BLaER1 treated with 17β-estradiol and CSF1 and Interleukin-3, amounts not matched to agents 10 nM and 100 nM (cell line): Measurements from ENCODE around the gene C10orf120.
A peak's percentile ranks its signal among the peaks of the same experiment; 100 is the strongest.

Source experiments
- H3K27ac ChIP-seq, 11 experiments: shearing (Covaris generic); formaldehyde crosslinking; 2 replicates each; pipeline ENCODE4 v1.8.1; 2022
- H3K27me3 ChIP-seq, 11 experiments: shearing (Covaris generic); formaldehyde crosslinking; 2 replicates each; pipeline ENCODE4 v1.8.1; 2022
- H3K36me3 ChIP-seq, 11 experiments: shearing (Covaris generic); formaldehyde crosslinking; 2 replicates each; pipeline ENCODE4 v1.8.1; 2022
- H3K4me1 ChIP-seq, 10 experiments: shearing (Covaris generic); formaldehyde crosslinking; 2 replicates each; pipeline ENCODE4 v1.8.1; 2022
- H3K4me2 ChIP-seq, 11 experiments: shearing (Covaris generic); formaldehyde crosslinking; 2 replicates each; pipeline ENCODE4 v1.8.1; 2022
- H3K4me3 ChIP-seq, 10 experiments: shearing (Covaris generic); formaldehyde crosslinking; 2 replicates each; pipeline ENCODE4 v1.8.1; 2022
- H3K9ac ChIP-seq, 11 experiments: shearing (Covaris generic); formaldehyde crosslinking; 2 replicates each; pipeline ENCODE4 v1.8.1; 2022
- H3K9me3 ChIP-seq, 11 experiments: shearing (Covaris generic); formaldehyde crosslinking; replicated peaks in 1 of 11; 2 replicates each; pipeline ENCODE4 v1.8.1; 2022
- H4K20me1 ChIP-seq, 11 experiments: shearing (Covaris generic); formaldehyde crosslinking; 2 replicates each; pipeline ENCODE4 v1.8.1; 2022
- Cebpa-rat ChIP-seq, 11 experiments: shearing (Covaris generic); IDR thresholded peaks; 2 replicates each; pipeline ENCODE4 v1.8.1; 2022

The C10orf120 gene

DNA sequence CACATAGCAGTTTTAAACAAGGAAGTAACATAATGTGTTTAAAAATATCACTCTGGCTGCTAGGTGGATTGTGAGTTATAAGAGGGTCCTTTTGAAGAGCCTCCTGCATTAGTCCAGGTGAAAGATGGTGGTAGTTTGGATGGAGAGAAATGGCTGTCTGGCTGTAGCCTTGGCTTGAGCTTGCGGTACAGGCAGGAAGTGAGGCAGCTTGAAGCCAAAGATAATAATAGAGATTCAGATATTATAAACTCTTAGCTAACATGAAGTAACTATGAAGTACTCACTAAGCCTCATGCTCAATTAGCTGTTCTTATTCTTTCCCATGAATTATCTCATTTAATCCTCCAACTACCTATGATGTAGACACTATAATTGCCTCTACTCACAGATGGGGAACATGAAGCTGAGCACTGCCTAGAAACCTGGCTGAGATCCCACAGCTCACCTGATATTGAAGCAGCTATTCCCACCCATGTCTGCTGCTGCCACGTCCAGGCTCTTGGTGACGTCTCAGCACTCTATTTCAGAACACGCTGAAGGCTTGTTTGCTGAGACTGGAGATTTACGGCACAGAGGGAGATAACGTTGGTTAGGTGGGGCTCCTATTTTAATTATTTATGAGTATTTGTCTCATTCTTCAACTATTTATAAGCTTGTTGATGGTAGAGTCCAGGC is 10.4 kb downstream of the C10orf120 start:
- TF ChIP-seq Cebpa-rat (IDR thresholded peaks at IDR 0.05) = no peak
- H3K9ac ChIP-seq = no peak overlapping the region
- no peaks in the 10 kb centered on the region for H4K20me1 ChIP-seq
- H3K4me2 ChIP-seq = no peak overlapping the region
- peaks cover 0 to 7% (median 2%) of the 10 kb centered on the region in 10 experiments; a peak in 6 of 20 replicates for H3K4me1 ChIP-seq
- no peaks in the 10 kb centered on the region for H3K27me3 ChIP-seq
- H3K36me3 ChIP-seq = no peaks in the 10 kb centered on the region
- H3K27ac ChIP-seq = no peak overlapping the region
- H3K9me3 ChIP-seq = no peaks in the 10 kb centered on the region; a peak in 1 of 22 replicates
- H3K4me3 ChIP-seq = no peak overlapping the region

DNA sequence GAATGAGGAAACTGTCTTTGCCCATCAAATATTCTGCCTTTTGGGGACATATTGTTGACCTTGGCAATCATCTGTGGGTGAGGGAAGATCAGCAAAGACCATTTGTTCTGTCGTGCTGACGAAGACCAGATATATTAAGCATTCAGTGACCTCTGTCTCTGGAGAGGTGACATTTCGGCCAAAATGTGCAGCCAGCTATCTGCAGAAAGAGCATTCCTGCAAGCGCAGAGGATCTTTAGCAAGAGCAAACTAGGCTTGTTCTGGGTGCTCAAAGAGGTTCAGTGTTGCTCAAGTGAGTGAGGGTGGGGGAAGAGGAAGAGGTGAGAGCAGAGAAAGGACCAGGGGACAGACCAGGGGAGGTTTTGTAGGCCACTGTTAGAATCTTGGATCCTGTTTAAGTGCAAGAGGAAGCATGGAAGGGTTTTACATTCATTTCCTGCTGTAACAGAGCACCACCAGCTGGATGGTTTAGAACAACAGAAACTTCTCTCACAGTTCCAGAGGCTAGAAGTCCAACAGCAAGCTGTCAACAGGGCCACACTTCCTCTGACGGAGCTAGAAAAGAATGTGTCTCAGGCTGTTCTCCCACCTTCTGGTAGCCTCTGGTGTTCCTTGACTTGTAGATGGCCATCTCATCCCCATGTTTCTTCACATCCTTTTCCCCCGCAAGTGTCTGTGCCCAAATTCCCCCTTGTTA is 11.2 kb downstream of the C10orf120 start:
- no peaks in the 10 kb centered on the region; a peak in 1 of 22 replicates for H3K9me3 ChIP-seq
- no peak for TF ChIP-seq Cebpa-rat (IDR thresholded peaks at IDR 0.05)
- no peak overlapping the region for H3K4me2 ChIP-seq
- no peaks in the 10 kb centered on the region for H3K36me3 ChIP-seq
- no peak overlapping the region for H3K9ac ChIP-seq
- no peak overlapping the region for H3K4me3 ChIP-seq
- peaks cover 0 to 7% (median 2%) of the 10 kb centered on the region in 10 experiments; a peak in 6 of 20 replicates for H3K4me1 ChIP-seq
- no peak overlapping the region for H3K27ac ChIP-seq
- H4K20me1 ChIP-seq = no peaks in the 10 kb centered on the region
- no peaks in the 10 kb centered on the region for H3K27me3 ChIP-seq

DNA sequence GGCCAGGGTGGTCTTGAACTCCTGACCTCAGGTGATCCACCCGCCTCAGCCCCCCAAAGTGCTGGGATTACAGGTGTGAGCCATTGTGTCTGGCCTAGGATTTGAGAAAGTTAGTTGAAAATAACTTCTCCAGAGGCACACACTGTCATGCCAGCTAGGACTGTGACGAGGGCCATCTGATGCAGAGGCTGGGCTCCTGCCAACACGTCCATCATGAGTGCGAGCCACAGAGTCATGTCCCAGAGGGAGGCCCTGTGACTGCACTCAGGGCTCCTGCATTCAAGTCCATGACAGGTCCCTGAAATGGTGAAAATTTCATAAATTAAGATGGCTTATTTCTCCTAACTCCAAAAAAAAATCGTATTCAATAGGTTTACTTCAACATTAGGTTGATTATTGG is 17.1 kb downstream of the C10orf120 start:
- TF ChIP-seq Cebpa-rat (IDR thresholded peaks at IDR 0.05) = no peak
- Histone ChIP-seq H3K27ac (no peak overlapping the region), H3K9me3 (no peaks in the 10 kb centered on the region; a peak in 1 of 22 replicates), H3K4me3 (no peak overlapping the region), H3K4me2 (no peak overlapping the region), H3K4me1 (no peaks in the 10 kb centered on the region), H3K36me3 (no peaks in the 10 kb centered on the region), H3K27me3 (no peaks in the 10 kb centered on the region), H3K9ac (no peak overlapping the region), H4K20me1 (no peaks in the 10 kb centered on the region)

- H3K9ac ChIP-seq = no peak overlapping the region
- no peak overlapping the region for H3K4me2 ChIP-seq
- no peak overlapping the region for H3K4me3 ChIP-seq
- no peaks in the 10 kb centered on the region for H3K9me3 ChIP-seq
- H3K36me3 ChIP-seq = no peaks in the 10 kb centered on the region
- TF ChIP-seq Cebpa-rat (IDR thresholded peaks at IDR 0.05) = no peak
- peaks cover 0 to 5% (median 0%) of the 10 kb centered on the region in 10 experiments; a peak in 4 of 20 replicates for H3K4me1 ChIP-seq
- no peaks in the 10 kb centered on the region for H4K20me1 ChIP-seq
- no peak overlapping the region for H3K27ac ChIP-seq
- no peaks in the 10 kb centered on the region for H3K27me3 ChIP-seq
Measured at GRCh38 chr10:122678266-122678665, 21.4 kb downstream of the C10orf120 start.

GRCh38 chr10:122675278-122675677 is 24.4 kb downstream of the C10orf120 start:
- H4K20me1 ChIP-seq = no peaks in the 10 kb centered on the region
- TF ChIP-seq Cebpa-rat (IDR thresholded peaks at IDR 0.05) = no peak
- no peak overlapping the region for H3K9ac ChIP-seq

DNA sequence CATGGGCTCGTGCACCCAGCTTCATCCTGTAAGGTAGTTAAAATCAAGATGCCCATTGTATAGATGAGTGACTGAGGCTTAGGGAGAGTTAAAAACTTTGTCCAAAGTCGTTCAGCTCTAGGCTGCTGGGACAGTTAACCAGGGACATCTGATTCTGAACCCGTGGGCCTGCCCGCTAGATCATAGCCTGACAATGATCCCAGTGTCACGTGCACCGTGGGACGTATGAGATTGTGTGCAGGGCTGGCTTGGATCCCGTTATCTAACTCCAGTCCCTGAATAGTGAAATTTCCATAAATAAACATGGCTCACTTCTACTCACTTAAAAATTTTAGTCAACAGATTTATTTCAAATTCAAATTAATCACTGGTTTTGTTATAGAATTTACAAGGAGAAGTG is 24.9 kb downstream of the C10orf120 start:
- Histone ChIP-seq H3K4me1 (peaks cover 0 to 8% (median 0%) of the 10 kb centered on the region in 10 experiments; a peak in 4 of 20 replicates), H3K27ac (no peak overlapping the region), H4K20me1 (no peaks in the 10 kb centered on the region), H3K4me3 (no peak overlapping the region), H3K27me3 (no peaks in the 10 kb centered on the region), H3K9ac (no peak overlapping the region), H3K9me3 (no peaks in the 10 kb centered on the region), H3K36me3 (no peaks in the 10 kb centered on the region), H3K4me2 (no peak overlapping the region)
- TF ChIP-seq Cebpa-rat (IDR thresholded peaks at IDR 0.05) = no peak

More at GRCh38 chr10:122675278-122675677, 24.4 kb downstream of the C10orf120 start:
- Histone ChIP-seq H3K9me3 (no peaks in the 10 kb centered on the region), H3K4me1 (peaks cover 0 to 8% (median 0%) of the 10 kb centered on the region in 10 experiments; a peak in 4 of 20 replicates), H3K27ac (no peak overlapping the region), H3K4me2 (no peak overlapping the region), H3K4me3 (no peak overlapping the region), H3K36me3 (no peaks in the 10 kb centered on the region), H3K27me3 (no peaks in the 10 kb centered on the region)

DNA sequence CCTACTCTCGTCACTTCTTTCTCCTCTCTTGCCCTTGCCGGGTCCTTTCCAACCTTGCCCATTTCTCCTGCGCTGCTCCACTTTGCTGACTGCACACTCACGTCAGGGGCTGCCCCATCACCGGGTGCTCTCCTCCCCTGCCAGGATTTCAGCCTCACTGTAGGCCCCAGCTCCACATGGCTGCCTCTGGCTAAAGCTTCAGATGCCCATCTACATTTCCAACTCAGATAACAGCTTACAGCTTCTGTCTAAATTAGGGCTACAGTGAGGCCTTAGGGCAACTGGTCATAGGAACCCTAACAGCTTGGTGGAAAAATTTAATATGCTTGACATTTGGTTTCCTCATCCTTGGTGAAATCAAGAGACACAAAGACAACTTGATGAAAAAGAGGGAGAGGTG is 25.9 kb downstream of the C10orf120 start:
- Histone ChIP-seq H3K9me3 (no peaks in the 10 kb centered on the region), H3K4me2 (peak overlapping the region in 5 of 11 experiments; percentile 15 to 40 (median 21); a peak in 2 of 22 replicates), H3K9ac (no peak overlapping the region), H3K36me3 (no peaks in the 10 kb centered on the region), H3K4me1 (peaks cover 0 to 8% (median 0%) of the 10 kb centered on the region in 10 experiments; a peak in 4 of 20 replicates), H3K4me3 (no peak overlapping the region), H4K20me1 (no peaks in the 10 kb centered on the region), H3K27ac (no peak overlapping the region), H3K27me3 (no peaks in the 10 kb centered on the region)
- TF ChIP-seq Cebpa-rat (IDR thresholded peaks at IDR 0.05) = no peak

GRCh38 chr10:122673269-122673668 is 26.4 kb downstream of the C10orf120 start:
- Histone ChIP-seq H3K36me3 (no peaks in the 10 kb centered on the region), H3K4me1 (peaks cover 0 to 8% (median 0%) of the 10 kb centered on the region in 10 experiments; a peak in 4 of 20 replicates), H3K4me2 (peak overlapping the region in 5 of 11 experiments; percentile 15 to 40 (median 21); a peak in 5 of 22 replicates), H3K27ac (no peak overlapping the region), H3K27me3 (no peaks in the 10 kb centered on the region), H3K4me3 (no peak overlapping the region), H4K20me1 (no peaks in the 10 kb centered on the region), H3K9me3 (no peaks in the 10 kb centered on the region), H3K9ac (no peak overlapping the region)
- no peak for TF ChIP-seq Cebpa-rat (IDR thresholded peaks at IDR 0.05)

DNA sequence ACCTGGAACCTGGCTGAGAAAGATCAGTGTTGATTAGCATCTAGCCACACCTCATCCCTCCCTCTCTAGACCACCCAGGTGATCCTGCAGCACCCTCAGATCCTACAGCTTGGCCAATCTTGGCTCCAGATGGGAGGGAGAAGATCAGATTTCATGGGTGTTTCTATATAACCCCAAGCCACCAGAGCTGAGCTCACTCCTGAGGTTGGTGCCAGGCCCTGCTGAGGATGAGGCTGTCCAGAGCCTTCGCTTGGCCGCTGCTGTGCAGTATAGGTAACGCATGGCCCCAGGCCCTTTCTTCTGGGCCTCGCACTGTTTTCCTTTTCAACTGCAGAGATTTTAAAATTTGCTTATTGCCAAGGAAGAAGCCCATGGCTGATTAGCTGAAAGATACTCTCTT is 27.0 kb downstream of the C10orf120 start:
- no peaks in the 10 kb centered on the region for H3K9me3 ChIP-seq
- H4K20me1 ChIP-seq = no peaks in the 10 kb centered on the region
- no peak overlapping the region for H3K4me2 ChIP-seq
- no peak for TF ChIP-seq Cebpa-rat (IDR thresholded peaks at IDR 0.05)
- H3K4me1 ChIP-seq = peaks cover 0 to 8% (median 0%) of the 10 kb centered on the region in 10 experiments; a peak in 4 of 20 replicates
- no peaks in the 10 kb centered on the region for H3K36me3 ChIP-seq
- H3K27ac ChIP-seq = no peak overlapping the region
- no peaks in the 10 kb centered on the region for H3K27me3 ChIP-seq
- no peak overlapping the region for H3K9ac ChIP-seq
- H3K4me3 ChIP-seq = no peak overlapping the region
